Measurements from ENCODE around the gene IFNL4. TPM values are rescaled to one million over a fixed set of nuclear protein-coding genes. Genes with fewer than 3 reads are reported as not detected.

IFNL4 gene
- total RNA-seq, 1 experiment from 2014 or later, result not detected

DNA sequence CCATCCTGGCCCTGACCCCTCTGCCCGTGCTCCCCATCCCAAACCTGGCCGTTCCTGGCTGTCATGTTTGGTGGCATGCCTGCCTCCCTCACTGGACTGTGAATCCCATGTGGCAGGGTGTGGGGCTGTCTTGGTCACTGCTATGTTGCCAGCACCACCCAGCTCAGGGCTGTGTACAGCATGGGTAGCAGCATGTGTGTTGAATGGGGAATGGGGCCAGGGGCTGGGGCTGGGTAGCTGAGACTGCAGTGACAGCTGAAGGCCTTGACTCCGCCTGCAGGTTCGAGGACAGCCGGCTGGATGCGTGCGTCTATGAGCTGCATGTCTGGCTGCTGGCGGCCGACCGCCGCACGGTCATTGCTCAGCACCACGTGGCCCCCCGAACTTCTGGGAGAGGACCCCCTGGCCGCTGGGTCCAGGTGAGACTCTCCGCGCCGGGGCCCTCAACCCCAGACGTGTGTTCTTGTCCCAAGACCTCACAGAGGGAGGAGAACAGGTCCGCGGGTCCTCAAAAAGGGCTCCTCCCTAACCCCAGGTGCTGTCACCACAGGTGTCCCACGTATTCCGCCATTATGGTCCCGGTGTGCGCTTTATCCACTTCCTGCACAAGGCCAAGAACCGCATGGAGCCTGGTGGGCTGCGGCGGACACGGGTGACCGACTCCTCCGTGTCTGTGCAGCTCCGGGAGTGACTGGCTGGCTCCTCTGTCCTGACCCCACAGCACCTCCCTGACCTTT is 48.4 kb downstream of the IFNL4 start:
- no peaks in the 10 kb centered on the region for H3K36me3 ChIP-seq (ENCODE audit: low read depth)
- intact Hi-C loops (cut with micrococcal nuclease; ENCODE audit: unreplicated experiment), result no loop called here
- no peak overlapping the region for H3K4me2 ChIP-seq
- H3K9me2 ChIP-seq (ENCODE audit: insufficient read depth), result no peaks in the 10 kb centered on the region
- H3K27me3 ChIP-seq (ENCODE audit: insufficient read depth, low read depth), result no peaks in the 10 kb centered on the region
- TF ChIP-seq EZH2 (IDR thresholded peaks at IDR 0.05; ENCODE audit: low read depth), result no peak
- no peak overlapping the region for H3K4me3 ChIP-seq
- H3K4me1 ChIP-seq (replicated peaks; ENCODE audit: insufficient read depth), result peaks cover 38% of the 10 kb centered on the region
- H3K9me3 ChIP-seq (ENCODE audit: insufficient read depth, low read depth), result no peaks in the 10 kb centered on the region
- DNase-seq, result no peak
- H2AFZ ChIP-seq, result no peak overlapping the region
- no peaks in the 10 kb centered on the region for H3K79me2 ChIP-seq (ENCODE audit: low read depth)
- no peaks in the 10 kb centered on the region for H4K20me1 ChIP-seq (ENCODE audit: insufficient read depth)
- no peak overlapping the region for H3K27ac ChIP-seq
- BruUV-seq (replicated peaks), result no TSS peak
- CTCF ChIA-PET, result interaction anchor here (0.6 kb wide), 1 partner anchor 18 kb away, joined by 4 read pairs; no protein-coding TSS in a partner anchor
- peaks cover 25% of the 10 kb centered on the region for H3F3A ChIP-seq (ENCODE audit: insufficient read depth, low read depth)
- POLR2A ChIA-PET (ENCODE audit: unreplicated experiment), result no interaction called here

DNA sequence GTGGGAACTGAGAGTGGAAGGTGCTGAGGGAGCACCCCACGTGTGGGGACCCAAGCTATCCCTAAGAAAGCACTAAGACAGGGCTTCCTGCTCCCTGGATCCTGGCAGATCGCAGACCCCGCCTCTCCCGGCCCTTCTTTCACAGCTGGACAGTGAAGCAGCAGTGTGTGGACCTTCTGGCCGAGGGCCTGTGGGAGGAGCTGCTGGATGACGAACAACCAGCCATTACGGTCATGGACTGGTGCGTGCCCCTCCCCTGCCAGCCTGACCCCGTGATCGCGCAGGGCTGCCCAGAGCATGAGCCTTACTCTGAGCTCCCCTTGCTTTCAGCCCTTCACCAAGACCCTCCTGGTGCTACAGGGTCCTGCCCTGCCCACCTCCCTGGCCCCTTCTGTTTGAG is 49.6 kb downstream of the IFNL4 start:
- peaks cover 48% of the 10 kb centered on the region for H3K4me1 ChIP-seq (replicated peaks; ENCODE audit: insufficient read depth)
- CTCF ChIA-PET, result interaction anchor here (0.6 kb wide), 1 partner anchor 150 kb away, joined by 10 read pairs; no protein-coding TSS in a partner anchor
- no peaks in the 10 kb centered on the region for H4K20me1 ChIP-seq (ENCODE audit: insufficient read depth)
- no peaks in the 10 kb centered on the region for H3K9me2 ChIP-seq (ENCODE audit: insufficient read depth)
- H3K79me2 ChIP-seq (ENCODE audit: low read depth), result no peaks in the 10 kb centered on the region
- no peaks in the 10 kb centered on the region for H3K36me3 ChIP-seq (ENCODE audit: low read depth)
- H3K27me3 ChIP-seq (ENCODE audit: insufficient read depth, low read depth), result no peaks in the 10 kb centered on the region
- H2AFZ ChIP-seq, result no peak overlapping the region
- no peak for DNase-seq
- BruUV-seq (replicated peaks), result no TSS peak
- H3K9me3 ChIP-seq (ENCODE audit: insufficient read depth, low read depth), result no peaks in the 10 kb centered on the region
- no peak overlapping the region for H3K27ac ChIP-seq
- no peak overlapping the region for H3K4me3 ChIP-seq
- H3K4me2 ChIP-seq, result no peak overlapping the region
- intact Hi-C loops (cut with micrococcal nuclease; ENCODE audit: unreplicated experiment), result no loop called here
- TF ChIP-seq, protein P1, sequence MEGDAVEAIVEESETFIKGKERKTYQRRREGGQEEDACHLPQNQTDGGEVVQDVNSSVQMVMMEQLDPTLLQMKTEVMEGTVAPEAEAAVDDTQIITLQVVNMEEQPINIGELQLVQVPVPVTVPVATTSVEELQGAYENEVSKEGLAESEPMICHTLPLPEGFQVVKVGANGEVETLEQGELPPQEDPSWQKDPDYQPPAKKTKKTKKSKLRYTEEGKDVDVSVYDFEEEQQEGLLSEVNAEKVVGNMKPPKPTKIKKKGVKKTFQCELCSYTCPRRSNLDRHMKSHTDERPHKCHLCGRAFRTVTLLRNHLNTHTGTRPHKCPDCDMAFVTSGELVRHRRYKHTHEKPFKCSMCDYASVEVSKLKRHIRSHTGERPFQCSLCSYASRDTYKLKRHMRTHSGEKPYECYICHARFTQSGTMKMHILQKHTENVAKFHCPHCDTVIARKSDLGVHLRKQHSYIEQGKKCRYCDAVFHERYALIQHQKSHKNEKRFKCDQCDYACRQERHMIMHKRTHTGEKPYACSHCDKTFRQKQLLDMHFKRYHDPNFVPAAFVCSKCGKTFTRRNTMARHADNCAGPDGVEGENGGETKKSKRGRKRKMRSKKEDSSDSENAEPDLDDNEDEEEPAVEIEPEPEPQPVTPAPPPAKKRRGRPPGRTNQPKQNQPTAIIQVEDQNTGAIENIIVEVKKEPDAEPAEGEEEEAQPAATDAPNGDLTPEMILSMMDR (conservative IDR thresholded peaks at IDR 0.05), result no peak
- TF ChIP-seq EZH2 (IDR thresholded peaks at IDR 0.05; ENCODE audit: low read depth), result no peak
- POLR2A ChIA-PET (ENCODE audit: unreplicated experiment), result interaction anchor here (0.7 kb wide), 2 partner anchors 323 to 605 kb away, joined by 3 to 7 read pairs; no protein-coding TSS in a partner anchor
- H3F3A ChIP-seq (ENCODE audit: insufficient read depth, low read depth), result peaks cover 35% of the 10 kb centered on the region

DNA sequence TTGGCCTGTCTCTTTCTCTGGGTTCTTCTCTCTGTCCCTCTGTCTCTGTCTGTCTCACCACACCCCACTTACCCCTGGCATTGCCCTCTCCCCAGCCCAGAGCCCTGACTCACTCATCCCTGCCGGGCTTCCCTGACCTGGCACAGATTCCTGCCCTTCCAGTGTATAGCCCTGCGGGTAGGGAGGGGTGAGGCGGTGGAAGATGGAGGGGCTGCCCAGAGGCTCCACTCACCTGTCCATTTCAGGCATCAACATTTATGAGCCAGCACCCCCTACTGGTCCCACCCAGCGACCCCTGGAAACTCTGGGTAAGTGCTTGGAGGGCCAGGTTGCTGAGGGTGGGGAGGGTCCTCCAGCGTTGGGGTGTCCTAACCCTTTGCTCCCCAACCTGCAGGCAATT is 50.8 kb downstream of the IFNL4 start:
- Histone ChIP-seq H3K4me1 (replicated peaks; ENCODE audit: insufficient read depth) (peaks cover 56% of the 10 kb centered on the region), H2AFZ (no peak overlapping the region), H4K20me1 (ENCODE audit: insufficient read depth) (no peaks in the 10 kb centered on the region), H3K27me3 (ENCODE audit: insufficient read depth, low read depth) (no peaks in the 10 kb centered on the region), H3K79me2 (ENCODE audit: low read depth) (no peaks in the 10 kb centered on the region), H3K36me3 (ENCODE audit: low read depth) (no peaks in the 10 kb centered on the region), H3K4me2 (peak overlapping the region; percentile 73), H3K9me2 (ENCODE audit: insufficient read depth) (no peaks in the 10 kb centered on the region), H3F3A (ENCODE audit: insufficient read depth, low read depth) (peaks cover 36% of the 10 kb centered on the region), H3K9me3 (ENCODE audit: insufficient read depth, low read depth) (no peaks in the 10 kb centered on the region), H3K27ac (peak overlapping the region; percentile 60), H3K4me3 (peak overlapping the region; percentile 47)
- POLR2A ChIA-PET (ENCODE audit: unreplicated experiment), result no interaction called here
- TF ChIP-seq, protein P1 (conservative IDR thresholded peaks at IDR 0.05), result peak; percentile 53
- TF ChIP-seq EZH2 (IDR thresholded peaks at IDR 0.05; ENCODE audit: low read depth), result no peak
- CTCF ChIA-PET, result no interaction called here
- intact Hi-C loops (cut with micrococcal nuclease; ENCODE audit: unreplicated experiment), result loop anchor here (2.0 kb wide), 1 partner anchor 75 kb away; no protein-coding TSS in a partner anchor
- DNase-seq, result peak; percentile 83 to 86
- no TSS peak for BruUV-seq (replicated peaks)
